Measurements from ENCODE around the gene RALGAPA2.

Gene RALGAPA2

DNA sequence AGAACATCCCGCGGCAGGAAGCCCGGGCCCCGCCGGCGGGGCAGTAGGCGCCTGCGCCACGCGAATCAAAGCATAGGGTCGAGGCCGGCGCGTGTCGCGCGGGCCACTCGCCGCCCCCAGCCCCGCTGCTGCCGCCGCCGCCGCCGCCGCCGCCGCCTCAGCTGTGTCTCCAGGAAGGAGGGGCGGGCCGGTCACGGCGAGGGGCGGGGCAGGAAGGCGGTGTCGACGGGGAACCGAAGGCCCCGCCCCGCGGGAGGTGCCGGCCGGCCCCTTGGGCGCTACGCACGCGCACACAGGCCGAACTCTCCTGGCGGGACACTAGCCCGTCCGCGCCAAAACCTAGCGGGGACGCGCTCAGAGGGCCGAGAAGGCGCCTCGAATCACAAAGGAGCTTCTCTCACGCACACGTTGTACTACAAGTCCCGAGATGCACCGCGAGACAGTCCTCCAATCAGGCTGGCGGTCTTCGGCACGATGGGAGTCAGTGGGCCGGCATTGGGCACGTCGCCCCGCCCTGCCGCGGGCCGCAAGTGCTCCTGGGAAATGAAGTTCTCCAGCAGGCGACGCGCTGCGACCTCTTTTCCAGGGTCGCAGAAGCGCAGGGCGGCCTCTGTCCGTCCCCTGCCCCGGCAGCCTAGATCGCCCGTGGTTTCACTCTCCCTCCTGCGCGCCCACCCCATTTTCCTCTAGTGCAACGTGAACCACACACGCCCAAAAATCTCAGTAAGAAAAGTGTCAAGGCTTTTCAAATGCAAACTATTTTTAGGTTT lies at the start of gene RALGAPA2:
RALGAPA2 (minus strand) TSS at position 171 of the 770 bp plus-strand sequence; CDS start at position 7, 164 bp downstream.
- DNase-seq (ENCODE audit: low read depth in 2 of 3, low spot score in 1 of 3): peak; percentile 85 to 96 (median 89)

GRCh38 chr20:20761301-20761700 lies 48.9 kb upstream of the RALGAPA2 start:
- no peak for DNase-seq (ENCODE audit: low read depth in 2 of 3, low spot score in 1 of 3)

DNA sequence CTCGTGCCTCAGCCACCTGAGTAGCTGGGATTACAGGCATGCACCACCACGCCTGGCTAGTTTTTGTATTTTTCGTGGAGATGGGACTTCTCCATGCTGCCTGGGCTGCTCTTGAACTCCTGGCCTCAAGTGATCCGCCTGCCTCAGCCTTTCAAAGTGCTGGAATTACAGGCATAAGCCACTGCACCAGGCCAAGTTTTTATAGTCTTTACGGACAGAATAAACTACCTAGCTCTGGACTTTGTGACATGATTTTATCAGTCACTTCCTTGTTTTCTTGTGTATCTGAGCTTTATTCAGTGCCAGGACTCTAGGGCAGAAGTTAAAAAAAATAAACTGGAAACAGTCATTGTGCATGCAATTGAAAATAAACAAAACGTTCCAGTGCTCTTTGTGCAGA lies 46.7 kb upstream of the RALGAPA2 start:
- no peak for DNase-seq (ENCODE audit: low read depth in 2 of 3, low spot score in 1 of 3)

DNA sequence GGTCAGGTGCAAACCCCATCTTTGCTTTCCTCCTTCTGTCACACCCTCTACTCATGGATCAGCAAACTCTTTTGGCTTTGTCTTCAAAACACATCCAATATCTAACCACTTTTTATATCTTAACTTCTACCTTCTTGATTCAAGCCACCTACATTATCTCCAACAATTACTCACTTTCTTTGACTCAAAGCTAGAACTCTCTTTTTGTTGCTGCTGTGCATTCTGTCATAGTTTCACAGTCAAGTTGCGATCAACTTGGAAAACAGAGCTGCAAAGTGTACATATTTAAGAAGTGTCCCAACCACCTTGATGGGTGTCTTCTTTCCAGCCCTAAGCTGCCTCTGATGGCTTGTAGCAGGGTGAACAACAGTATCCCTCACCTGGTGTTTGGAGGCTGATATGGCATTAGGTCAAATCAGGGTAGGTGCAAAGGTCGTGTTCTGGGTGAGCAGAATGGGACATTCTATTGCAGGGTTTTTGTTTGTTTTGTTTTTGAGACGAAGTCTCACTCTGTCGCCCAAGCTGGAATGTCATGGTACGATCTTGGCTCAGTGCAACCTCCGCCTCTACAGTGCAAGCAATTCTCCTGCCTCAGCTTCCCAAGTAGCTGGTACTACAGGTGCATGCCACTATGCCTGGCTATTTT lies 43.4 kb upstream of the RALGAPA2 start:
- DNase-seq (ENCODE audit: low read depth in 2 of 3, low spot score in 1 of 3): no peak

DNA sequence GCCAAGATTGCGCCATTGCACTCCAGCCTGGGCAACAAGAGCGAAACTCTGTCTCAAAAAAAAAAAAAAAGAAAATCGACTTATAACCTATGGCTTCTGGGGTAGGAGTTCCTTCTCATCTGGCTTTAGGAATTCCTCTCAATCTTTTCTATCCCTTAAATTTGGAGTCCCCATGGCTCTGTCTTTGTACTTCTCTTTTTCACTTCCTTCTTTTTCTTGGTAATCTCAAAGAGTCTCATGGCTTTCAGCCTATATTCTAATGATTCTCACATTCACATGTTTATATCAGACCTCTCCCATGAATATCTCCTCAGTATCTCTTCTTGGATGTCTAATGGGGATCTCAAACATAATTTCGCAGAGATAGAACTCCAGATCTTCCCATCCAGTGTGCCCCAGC lies 42.8 kb upstream of the RALGAPA2 start:
- DNase-seq (ENCODE audit: low read depth in 2 of 3, low spot score in 1 of 3): no peak

GRCh38 chr20:20754714-20755113 lies 42.3 kb upstream of the RALGAPA2 start:
- DNase-seq (ENCODE audit: low read depth in 2 of 3, low spot score in 1 of 3): no peak

DNA sequence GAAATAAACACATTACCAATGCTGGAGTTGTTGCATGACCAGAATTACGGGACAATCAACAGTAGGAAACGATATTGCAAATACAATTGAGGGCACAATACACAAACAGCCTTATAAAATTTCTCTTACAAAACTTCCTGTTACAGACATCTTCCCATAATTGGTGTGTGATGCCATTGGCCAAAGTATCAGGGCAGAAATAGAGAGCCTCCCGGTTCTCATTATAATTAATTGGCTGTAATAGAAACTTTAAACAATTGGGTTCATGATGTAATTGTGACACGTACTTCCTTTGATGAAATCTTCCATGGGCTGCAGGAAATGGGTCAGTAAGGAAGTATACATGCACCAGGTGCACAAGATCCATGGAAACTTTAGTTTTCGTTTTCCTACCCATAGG lies 40.3 kb upstream of the RALGAPA2 start:
- no peak for DNase-seq (ENCODE audit: low read depth in 2 of 3, low spot score in 1 of 3)

DNA sequence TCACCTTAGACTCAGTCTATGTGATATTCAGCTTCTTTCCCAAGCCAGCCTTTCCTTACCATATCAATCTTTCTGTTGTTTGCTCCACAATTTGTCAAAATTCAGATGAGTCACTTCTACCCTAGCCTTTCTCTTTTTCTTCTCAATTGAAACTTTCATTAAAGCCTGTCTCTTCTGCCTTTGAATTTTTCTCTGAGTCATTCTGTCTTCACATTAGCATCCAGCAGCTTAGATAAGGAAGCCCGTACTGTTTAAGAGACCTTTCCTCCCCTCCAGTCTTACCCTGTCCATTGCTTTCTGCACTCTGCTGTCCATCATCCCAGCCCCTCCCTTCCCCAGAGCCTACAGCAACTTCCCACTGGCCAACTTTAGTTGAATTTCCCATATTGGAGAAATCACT lies 34.9 kb upstream of the RALGAPA2 start:
- no peak for DNase-seq (ENCODE audit: low read depth in 2 of 3, low spot score in 1 of 3)

DNA sequence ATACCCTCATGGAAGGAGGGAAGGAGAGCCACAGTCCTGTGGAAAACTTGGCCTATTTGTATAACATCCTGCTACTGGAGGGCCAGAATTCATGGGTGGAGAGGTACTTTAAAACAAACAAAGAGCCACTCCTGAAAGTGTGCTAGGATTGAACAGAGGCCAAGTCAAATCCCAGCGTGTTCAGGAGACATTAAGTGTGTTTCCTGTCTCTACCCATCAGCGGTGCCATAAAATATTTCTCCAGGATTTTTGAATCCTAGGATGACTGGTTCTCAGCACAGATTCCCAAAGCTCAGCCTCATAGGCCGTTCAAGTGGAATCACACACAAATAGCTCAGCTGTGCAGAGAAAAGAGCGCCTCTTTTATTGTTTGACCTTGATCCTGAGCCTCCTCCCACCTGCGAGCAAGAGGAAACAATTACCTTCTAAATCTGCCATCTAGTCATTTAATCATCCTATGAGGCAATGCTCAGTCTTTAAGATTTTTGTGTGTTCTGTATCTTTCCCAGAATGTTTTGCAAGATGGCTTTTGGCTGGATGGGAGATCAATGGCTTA lies 31.8 kb upstream of the RALGAPA2 start:
- DNase-seq (ENCODE audit: low read depth in 2 of 3, low spot score in 1 of 3): no peak

DNA sequence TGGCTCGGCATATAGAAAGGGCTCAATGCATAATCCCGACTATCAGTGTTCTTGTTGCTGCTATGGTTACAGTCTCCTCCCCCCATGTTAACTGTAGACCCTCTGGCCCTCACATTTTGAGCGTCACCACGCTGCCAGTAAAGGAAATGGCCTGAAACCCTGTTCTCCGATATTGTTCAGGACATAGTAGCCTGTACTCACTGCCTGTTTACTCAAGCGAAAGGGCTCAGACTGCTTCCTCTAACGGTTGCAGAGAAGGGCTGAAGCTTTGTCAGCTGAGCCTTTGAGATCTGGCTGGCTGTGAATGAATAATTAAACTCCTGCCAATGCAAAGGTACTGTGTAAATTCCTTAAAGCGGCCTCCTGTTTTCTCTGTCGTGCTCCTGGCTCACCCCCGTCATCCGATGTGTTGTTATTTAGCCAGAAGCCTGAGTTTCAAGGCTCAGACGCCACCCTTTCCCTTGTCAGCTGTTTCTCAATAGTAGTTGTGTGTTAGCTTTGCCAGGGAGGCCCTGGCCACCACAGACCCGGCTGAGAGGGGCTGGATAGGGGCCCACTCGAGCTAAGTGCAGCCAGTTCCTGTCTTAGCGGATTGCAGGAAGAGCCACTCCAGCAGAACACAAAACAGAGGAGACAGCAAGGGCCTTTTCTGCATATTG lies 31.2 kb upstream of the RALGAPA2 start:
- DNase-seq (ENCODE audit: low read depth in 2 of 3, low spot score in 1 of 3): no peak

GRCh38 chr20:20741087-20742045 lies 28.9 kb upstream of the RALGAPA2 start:
- DNase-seq (ENCODE audit: low read depth in 2 of 3, low spot score in 1 of 3): no peak

DNA sequence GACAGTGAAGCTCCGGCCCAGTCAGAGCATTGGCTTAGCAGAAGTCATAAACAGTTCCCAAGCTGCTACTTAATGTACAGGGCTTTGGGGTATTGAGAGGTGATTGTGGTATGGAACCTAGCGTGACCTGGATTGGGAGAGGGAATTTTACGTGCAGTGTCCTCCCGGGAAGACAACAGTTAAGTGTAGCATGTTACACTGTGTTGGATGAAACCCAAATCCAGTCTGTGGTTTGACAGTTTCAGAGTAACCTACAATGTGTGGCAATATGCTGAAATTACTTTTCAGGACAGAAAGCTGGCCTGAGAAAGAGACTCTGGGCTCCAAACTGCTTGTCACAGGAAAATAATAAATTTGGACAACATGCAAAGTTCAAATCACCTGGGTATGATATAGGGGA lies 28.1 kb upstream of the RALGAPA2 start:
- DNase-seq (ENCODE audit: low read depth in 2 of 3, low spot score in 1 of 3): no peak

DNA sequence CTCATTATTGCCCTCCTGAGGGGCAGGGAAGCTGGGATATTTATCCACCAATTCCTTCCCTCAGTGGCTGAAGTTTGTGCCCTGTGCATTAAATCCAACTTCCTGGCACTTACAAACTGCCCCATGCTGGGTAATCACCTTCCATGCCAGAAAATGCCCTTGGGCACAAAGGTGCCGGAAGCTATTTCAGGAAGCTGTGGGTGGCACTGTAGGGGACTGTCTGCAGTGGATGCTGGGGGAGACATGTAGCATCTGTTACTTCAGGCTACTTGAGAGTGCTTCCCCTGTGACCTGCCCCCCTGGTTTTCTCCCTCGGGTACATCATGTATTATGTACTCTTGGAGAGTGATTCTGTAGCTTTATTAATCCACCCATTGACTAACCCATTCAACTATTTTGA lies 24.7 kb upstream of the RALGAPA2 start:
- no peak for DNase-seq (ENCODE audit: low read depth in 2 of 3, low spot score in 1 of 3)

DNA sequence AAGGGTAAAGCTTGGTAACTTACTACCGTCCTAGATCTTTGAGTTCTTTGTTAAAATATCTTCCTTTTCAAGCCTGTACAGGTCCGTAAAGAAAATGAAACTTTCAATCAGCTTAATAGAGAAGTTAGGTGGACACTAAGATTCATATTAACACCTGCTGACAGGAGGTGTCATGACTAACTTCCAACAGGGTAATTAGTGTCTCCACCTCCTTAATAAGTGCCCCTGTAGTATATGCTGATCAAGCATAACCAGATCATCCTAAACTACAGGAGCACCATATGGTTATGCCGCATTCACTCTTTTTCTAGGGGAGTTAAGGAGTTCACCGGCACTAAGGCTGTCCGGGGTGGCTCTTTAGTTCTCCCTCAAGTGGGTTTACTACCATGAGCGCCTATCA lies 23.9 kb upstream of the RALGAPA2 start:
- no peak for DNase-seq (ENCODE audit: low read depth in 2 of 3, low spot score in 1 of 3)

- DNase-seq (ENCODE audit: low read depth in 2 of 3, low spot score in 1 of 3): no peak
Measured at GRCh38 chr20:20734475-20734948, 22.1 kb upstream of the RALGAPA2 start.

DNA sequence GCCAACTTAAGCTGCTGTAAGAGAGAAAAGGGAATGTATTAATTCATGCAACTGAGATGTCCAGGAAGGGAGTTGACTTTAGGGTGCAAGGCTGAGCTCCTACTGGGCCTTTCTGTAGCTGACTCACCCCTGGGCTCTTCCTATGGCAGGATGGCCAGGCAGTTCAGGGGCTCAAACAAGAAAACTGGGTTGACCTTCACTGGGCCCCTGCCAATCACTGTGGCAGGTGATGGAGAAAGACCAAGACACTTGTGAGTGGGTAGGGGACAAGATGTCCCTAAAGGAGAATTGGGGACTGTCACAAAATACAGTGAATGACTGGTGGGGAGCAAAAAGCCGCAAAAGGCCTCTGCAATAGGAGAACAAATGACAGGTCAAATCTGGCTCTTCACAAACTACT lies 21.5 kb upstream of the RALGAPA2 start:
- DNase-seq (ENCODE audit: low read depth in 2 of 3, low spot score in 1 of 3): no peak

DNA sequence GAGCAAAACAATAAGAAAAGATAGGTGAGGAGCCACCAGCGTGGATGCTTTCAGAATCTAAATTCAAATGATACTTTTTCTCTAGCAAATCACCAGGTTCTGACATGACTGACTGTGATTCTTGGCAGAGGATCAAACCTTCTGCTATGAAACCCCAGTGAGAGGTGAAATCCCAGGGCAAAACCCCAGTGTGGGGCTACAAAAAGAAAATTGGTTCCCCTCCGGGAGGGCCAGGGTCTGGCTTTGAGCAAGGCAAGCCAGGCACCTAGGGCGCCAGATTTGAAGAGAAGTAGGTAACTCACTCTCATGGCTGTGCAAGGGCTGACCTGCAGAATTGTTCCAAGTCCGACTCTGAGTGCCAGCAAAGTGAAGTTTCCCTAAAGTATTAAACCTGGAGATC lies 20.2 kb upstream of the RALGAPA2 start:
- no peak for DNase-seq (ENCODE audit: low read depth in 2 of 3, low spot score in 1 of 3)

- no peak for DNase-seq (ENCODE audit: low read depth in 2 of 3, low spot score in 1 of 3)
Measured at GRCh38 chr20:20731945-20732296, 19.5 kb upstream of the RALGAPA2 start.

GRCh38 chr20:20731000-20731944 lies 18.8 kb upstream of the RALGAPA2 start:
- DNase-seq (ENCODE audit: low read depth in 2 of 3, low spot score in 1 of 3): no peak

DNA sequence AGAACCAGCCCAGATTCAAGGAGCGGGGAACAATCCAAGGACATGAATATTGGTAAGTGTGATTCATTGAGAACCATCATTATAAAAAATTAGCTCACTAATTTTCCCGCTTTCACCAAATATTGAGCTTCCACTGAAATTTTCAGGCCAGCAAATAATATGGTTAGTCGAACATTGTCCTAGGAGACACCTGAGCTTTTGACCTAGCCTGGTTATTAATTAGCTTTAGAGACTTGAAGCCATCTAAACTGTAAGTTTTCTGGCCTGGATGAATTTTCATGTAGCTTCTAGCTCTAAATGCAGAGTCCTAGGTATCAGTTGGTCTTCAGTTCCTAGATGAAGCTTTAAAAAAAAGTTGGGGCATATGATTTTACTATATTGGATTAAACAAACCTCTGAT lies 17.1 kb upstream of the RALGAPA2 start:
- DNase-seq (ENCODE audit: low read depth in 2 of 3, low spot score in 1 of 3): no peak

Measured in stimulated activated CD4-positive, alpha-beta T cell treated with anti-CD3 and anti-CD28 coated beads, Interleukin-12 subunit alpha, Interleukin-12 subunit beta, amount 100 ng/mL, for 48 hours (primary cell).